Prostate gland (tissue), 2 donors: Measurements from ENCODE around the gene CRY1. TPM values are rescaled to one million over a fixed set of nuclear protein-coding genes. Genes with fewer than 3 reads are reported as not detected.

Source experiments
- DNase-seq: peaks from one replicate; pipeline ENCODE4 v3.0.0-alpha.2; 2019; ENCODE audit warnings: low spot score
- H3K27ac ChIP-seq, 2 donors: fragments of 200-600 bp; sonication (generic); 2 replicates each; pipeline ENCODE4 v1.5.1; 2017 to 2019
- H3K27me3 ChIP-seq: fragments of 200-600 bp; sonication (generic); replicated peaks from 2 replicates; pipeline ENCODE4 v1.5.1; 2019; ENCODE audit not compliant: insufficient read depth
- H3K36me3 ChIP-seq, 2 donors: fragments of 200-600 bp; sonication (generic); 1 replicate in 1 of 2; 2 replicates in 1 of 2; pipeline versions ENCODE4 v1.5.1 to v1.8.1; 2017 to 2019
- H3K4me1 ChIP-seq: fragments of 200-600 bp; sonication (generic); replicated peaks from 2 replicates; pipeline ENCODE4 v1.5.1; 2019
- H3K4me3 ChIP-seq, 2 donors: fragments of 200-600 bp; sonication (generic); 2 replicates each; pipeline ENCODE4 v1.5.1; 2017 to 2019
- H3K9me3 ChIP-seq: fragments of 200-600 bp; sonication (generic); 2 replicates; pipeline ENCODE4 v1.5.1; 2017
- CTCF ChIP-seq, 4 experiments: fragments of 200-600 bp in 2 of 4; fragments of 450-650 bp in 2 of 4; sonication (generic) in 2 of 4; IDR thresholded peaks; 1 replicate in 3 of 4; 2 replicates in 1 of 4; pipeline ENCODE4 v1.5.1; 2016 to 2019; ENCODE audit warnings: antibody characterized with exemption in 4 of 4, mild to moderate bottlenecking in 2 of 4, moderate library complexity in 2 of 4
- POLR2A ChIP-seq: fragments of 450-650 bp; IDR thresholded peaks from one replicate; pipeline ENCODE4 v1.6.1; 2016; ENCODE audit warnings: antibody characterized with exemption, mild to moderate bottlenecking
- POLR2AphosphoS5 ChIP-seq: sonication (generic); formaldehyde crosslinking; IDR thresholded peaks from one replicate; pipeline ENCODE4 v1.6.1; 2017; ENCODE audit warnings: antibody characterized with exemption
- WGBS: methylation state at CpG from one replicate; pipeline ENCODE4 v1.1.5; 2018; 5-methylcytosine and 5-hydroxymethylcytosine counted together
- intact Hi-C: fragments of 100-400 bp; cut with DNase I; formaldehyde crosslinking; loops from one replicate; pipeline ENCODE4 v1.14.2; 2022
- total RNA-seq, 2 donors: library from RNA; depleted of rRNA; stranded (reverse); fragments of >200 nt; gene quantifications; one replicate each; pipeline ENCODE4 v1.1.0, GENCODE V29; 2016

The CRY1 gene
- total RNA-seq, 2 donors from 2014 or later = 15.7 to 35.2 TPM

GRCh38 chr12:106994579-106995220 is 98.6 kb downstream of the CRY1 start:
- intact Hi-C loops = no loop called here
- WGBS = 39% methylated on average over 2 of the region's 2 CpGs
- TF ChIP-seq POLR2AphosphoS5 = no peak
- TF ChIP-seq CTCF (IDR thresholded peaks at IDR 0.05) = no peak
- no peak for TF ChIP-seq POLR2A

GRCh38 chr12:106987846-106988245 is 105.5 kb downstream of the CRY1 start:
- Histone ChIP-seq H3K27me3 (no peaks in the 10 kb centered on the region), H3K27ac (peak overlapping the region; percentile 86 to 87), H3K4me1 (peaks cover 5% of the 10 kb centered on the region), H3K9me3 (no peaks in the 10 kb centered on the region), H3K4me3 (no peak overlapping the region), H3K36me3 (no peaks in the 10 kb centered on the region)
- DNase-seq = peak; percentile 39
- intact Hi-C loops = loop anchor here (1.0 to 2.0 kb wide), 2 partner anchors 31 to 105 kb away; partner anchors contain the start of gene CRY1
- WGBS = 30% methylated on average over 6 of the region's 6 CpGs
- TF ChIP-seq CTCF (IDR thresholded peaks at IDR 0.05) (no peak), POLR2A (no peak), POLR2AphosphoS5 (no peak)

More at GRCh38 chr12:106994579-106995220, 98.6 kb downstream of the CRY1 start:
- H3K9me3 ChIP-seq = no peaks in the 10 kb centered on the region
- no peaks in the 10 kb centered on the region for H3K36me3 ChIP-seq
- H3K27ac ChIP-seq = no peak overlapping the region
- no peaks in the 10 kb centered on the region for H3K4me1 ChIP-seq
- DNase-seq = no peak
- no peak overlapping the region for H3K4me3 ChIP-seq
- H3K27me3 ChIP-seq = no peaks in the 10 kb centered on the region

- Histone ChIP-seq H3K36me3 (no peaks in the 10 kb centered on the region), H3K9me3 (no peaks in the 10 kb centered on the region), H3K4me1 (peaks cover 5% of the 10 kb centered on the region), H3K4me3 (peak within 1 kb of the TSS; percentile 55 to 60), H3K27me3 (no peaks in the 10 kb centered on the region), H3K27ac (peak within 1 kb of the TSS; percentile 86 to 87)
- intact Hi-C loops = loop anchor here (1.0 to 2.0 kb wide), 2 partner anchors 30 to 106 kb away; partner anchors contain the start of gene CRY1
- peak; percentile 92 for DNase-seq
- WGBS = under 1% methylated on average over 48 of the region's 50 CpGs
- TF ChIP-seq POLR2AphosphoS5 (peak; percentile 89), POLR2A (peak; percentile 80), CTCF (IDR thresholded peaks at IDR 0.05) (peak in 1 of 4 experiments; percentile 13)
Measured at GRCh38 chr12:106986625-106987389, 106.5 kb downstream of the CRY1 start, which contains the start of gene MTERF2. Gene MTERF2, minus strand, starts transcription at chr12:106987146. Its CDS starts 8,432 bp downstream, at chr12:106978714.

- Histone ChIP-seq H3K27me3 (no peaks in the 10 kb centered on the region), H3K36me3 (no peaks in the 10 kb centered on the region), H3K9me3 (no peaks in the 10 kb centered on the region), H3K4me3 (peak overlapping the region; percentile 55 to 60), H3K27ac (peak overlapping the region; percentile 86 to 87), H3K4me1 (peaks cover 5% of the 10 kb centered on the region)
- intact Hi-C loops = loop anchor here (2.0 kb wide), 1 partner anchor 29 kb away; no protein-coding TSS in a partner anchor
- TF ChIP-seq POLR2AphosphoS5 = no peak
- TF ChIP-seq POLR2A = no peak
- TF ChIP-seq CTCF (IDR thresholded peaks at IDR 0.05) = no peak
- no peak for DNase-seq
- WGBS = 20% methylated on average over 4 of the region's 4 CpGs
Measured at GRCh38 chr12:106986135-106986534, 107.2 kb downstream of the CRY1 start.
